ENCODE results near the gene PHLDA1. TPM values are rescaled to one million over a fixed set of nuclear protein-coding genes. Genes with fewer than 3 reads are reported as not detected.

PHLDA1 gene
- 52.5 TPM for total RNA-seq

GRCh38 chr12:76031414-76032042 is at the start of gene PHLDA1:
Gene PHLDA1 (minus strand): TSS chr12:76031776.
- H3K4me1 ChIP-seq (ENCODE audit: insufficient read depth, low read length): peaks cover 28% of the 10 kb centered on the region
- peak within 1 kb of the TSS; percentile 62 for H3K4me3 ChIP-seq (ENCODE audit: low read length)
- peaks cover 44% of the 10 kb centered on the region for H3K27me3 ChIP-seq (ENCODE audit: insufficient read depth, low read length)
- no peaks in the 10 kb centered on the region for H3K9me3 ChIP-seq (ENCODE audit: low read depth, low read length)

GRCh38 chr12:76080729-76081415 is 49.3 kb upstream of the PHLDA1 start:
- Histone ChIP-seq H3K27me3 (ENCODE audit: insufficient read depth, low read length) (no peaks in the 10 kb centered on the region), H3K9me3 (ENCODE audit: low read depth, low read length) (no peaks in the 10 kb centered on the region), H3K4me1 (ENCODE audit: insufficient read depth, low read length) (peaks cover 34% of the 10 kb centered on the region), H3K4me3 (ENCODE audit: low read length) (no peak overlapping the region)

- Histone ChIP-seq H3K27me3 (ENCODE audit: insufficient read depth, low read length) (no peaks in the 10 kb centered on the region), H3K4me1 (ENCODE audit: insufficient read depth, low read length) (peaks cover 33% of the 10 kb centered on the region), H3K9me3 (ENCODE audit: low read depth, low read length) (no peaks in the 10 kb centered on the region), H3K4me3 (ENCODE audit: low read length) (no peak overlapping the region)
These were observed 48.6 kb upstream of the PHLDA1 start for GRCh38 chr12:76080017-76080728.

- H3K4me3 ChIP-seq (ENCODE audit: low read length): no peak overlapping the region
- peaks cover 35% of the 10 kb centered on the region for H3K4me1 ChIP-seq (ENCODE audit: insufficient read depth, low read length)
- H3K27me3 ChIP-seq (ENCODE audit: insufficient read depth, low read length): no peaks in the 10 kb centered on the region
- no peaks in the 10 kb centered on the region for H3K9me3 ChIP-seq (ENCODE audit: low read depth, low read length)
These were observed 47.2 kb upstream of the PHLDA1 start for GRCh38 chr12:76078748-76079147.

- no peak overlapping the region for H3K4me3 ChIP-seq (ENCODE audit: low read length)
- H3K4me1 ChIP-seq (ENCODE audit: insufficient read depth, low read length): peaks cover 14% of the 10 kb centered on the region
- H3K9me3 ChIP-seq (ENCODE audit: low read depth, low read length): no peaks in the 10 kb centered on the region
- no peaks in the 10 kb centered on the region for H3K27me3 ChIP-seq (ENCODE audit: insufficient read depth, low read length)
These were observed 43.9 kb upstream of the PHLDA1 start for GRCh38 chr12:76075448-76075847.

- H3K27me3 ChIP-seq (ENCODE audit: insufficient read depth, low read length): no peaks in the 10 kb centered on the region
- no peaks in the 10 kb centered on the region for H3K9me3 ChIP-seq (ENCODE audit: low read depth, low read length)
- no peak overlapping the region for H3K4me3 ChIP-seq (ENCODE audit: low read length)
- peaks cover 13% of the 10 kb centered on the region for H3K4me1 ChIP-seq (ENCODE audit: insufficient read depth, low read length)
These were observed 43.2 kb upstream of the PHLDA1 start for GRCh38 chr12:76074701-76075336.

- Histone ChIP-seq H3K4me1 (ENCODE audit: insufficient read depth, low read length) (peaks cover 9% of the 10 kb centered on the region), H3K27me3 (ENCODE audit: insufficient read depth, low read length) (no peaks in the 10 kb centered on the region)
These were observed 42.0 kb upstream of the PHLDA1 start for GRCh38 chr12:76073561-76073960.

GRCh38 chr12:76072568-76072967 is 41.0 kb upstream of the PHLDA1 start:
- Histone ChIP-seq H3K27me3 (ENCODE audit: insufficient read depth, low read length) (no peaks in the 10 kb centered on the region), H3K4me3 (ENCODE audit: low read length) (no peak overlapping the region), H3K9me3 (ENCODE audit: low read depth, low read length) (no peaks in the 10 kb centered on the region), H3K4me1 (ENCODE audit: insufficient read depth, low read length) (peaks cover 9% of the 10 kb centered on the region)

More at GRCh38 chr12:76073561-76073960, 42.0 kb upstream of the PHLDA1 start:
- Histone ChIP-seq H3K9me3 (ENCODE audit: low read depth, low read length) (no peaks in the 10 kb centered on the region), H3K4me3 (ENCODE audit: low read length) (no peak overlapping the region)

- H3K4me3 ChIP-seq (ENCODE audit: low read length): no peak overlapping the region
- H3K9me3 ChIP-seq (ENCODE audit: low read depth, low read length): peaks cover 14% of the 10 kb centered on the region
- H3K4me1 ChIP-seq (ENCODE audit: insufficient read depth, low read length): no peaks in the 10 kb centered on the region
- no peaks in the 10 kb centered on the region for H3K27me3 ChIP-seq (ENCODE audit: insufficient read depth, low read length)
These were observed 37.8 kb upstream of the PHLDA1 start for GRCh38 chr12:76069339-76069738.

- H3K4me1 ChIP-seq (ENCODE audit: insufficient read depth, low read length): no peaks in the 10 kb centered on the region
- H3K27me3 ChIP-seq (ENCODE audit: insufficient read depth, low read length): no peaks in the 10 kb centered on the region
These were observed 34.3 kb upstream of the PHLDA1 start for GRCh38 chr12:76065917-76066316.

GRCh38 chr12:76064904-76065303 is 33.3 kb upstream of the PHLDA1 start:
- H3K27me3 ChIP-seq (ENCODE audit: insufficient read depth, low read length): no peaks in the 10 kb centered on the region
- H3K4me1 ChIP-seq (ENCODE audit: insufficient read depth, low read length): no peaks in the 10 kb centered on the region
- H3K9me3 ChIP-seq (ENCODE audit: low read depth, low read length): peaks cover 14% of the 10 kb centered on the region
- H3K4me3 ChIP-seq (ENCODE audit: low read length): no peak overlapping the region

More at GRCh38 chr12:76065917-76066316, 34.3 kb upstream of the PHLDA1 start:
- Histone ChIP-seq H3K9me3 (ENCODE audit: low read depth, low read length) (peaks cover 14% of the 10 kb centered on the region), H3K4me3 (ENCODE audit: low read length) (no peak overlapping the region)

GRCh38 chr12:76060111-76060510 is 28.5 kb upstream of the PHLDA1 start:
- Histone ChIP-seq H3K27me3 (ENCODE audit: insufficient read depth, low read length) (no peaks in the 10 kb centered on the region), H3K9me3 (ENCODE audit: low read depth, low read length) (peaks cover 7% of the 10 kb centered on the region), H3K4me1 (ENCODE audit: insufficient read depth, low read length) (no peaks in the 10 kb centered on the region), H3K4me3 (ENCODE audit: low read length) (no peak overlapping the region)

- no peak overlapping the region for H3K4me3 ChIP-seq (ENCODE audit: low read length)
- H3K4me1 ChIP-seq (ENCODE audit: insufficient read depth, low read length): no peaks in the 10 kb centered on the region
- no peaks in the 10 kb centered on the region for H3K27me3 ChIP-seq (ENCODE audit: insufficient read depth, low read length)
- no peaks in the 10 kb centered on the region for H3K9me3 ChIP-seq (ENCODE audit: low read depth, low read length)
These were observed 25.8 kb upstream of the PHLDA1 start for GRCh38 chr12:76057326-76057725.

- no peak overlapping the region for H3K4me3 ChIP-seq (ENCODE audit: low read length)
- H3K4me1 ChIP-seq (ENCODE audit: insufficient read depth, low read length): no peaks in the 10 kb centered on the region
- H3K27me3 ChIP-seq (ENCODE audit: insufficient read depth, low read length): no peaks in the 10 kb centered on the region
- H3K9me3 ChIP-seq (ENCODE audit: low read depth, low read length): no peaks in the 10 kb centered on the region
These were observed 23.8 kb upstream of the PHLDA1 start for GRCh38 chr12:76055393-76055792.

Data from mononuclear cell (primary cell).